WTC11 (cell line): ENCODE results near the gene DARS2. TPM values are rescaled to one million over a fixed set of nuclear protein-coding genes. Genes with fewer than 3 reads are reported as not detected.
A peak's percentile ranks its signal among the peaks of the same experiment; 100 is the strongest.

ENCODE experiments used
- ATAC-seq: fragments of 200-7000 bp; cut with Tn5 transposase; 2 replicates; pipeline ENCODE4 v1.10.0; 2021; ENCODE audit warnings: mild to moderate bottlenecking, moderate library complexity
- CTCF ChIA-PET: fragments of 300-600 bp; sonication (Branson Sonifier 250); formaldehyde crosslinking; loops from one replicate; lab custom pipeline; 2021; ENCODE audit warnings: antibody characterized with exemption; lab: Charles Lee
- POLR2A ChIA-PET: fragments of 350-600 bp; sonication (Branson Sonifier 250); formaldehyde crosslinking; loops from one replicate; lab custom pipeline; 2021; ENCODE audit warnings: antibody characterized with exemption; lab: Charles Lee
- DNase-seq: peaks from one replicate; pipeline ENCODE4 v3.0.0; 2021; ENCODE audit warnings: low spot score
- H3K27ac Mint-ChIP-seq: 2 replicates; pipeline ENCODE4 v1.8.0; 2021; ENCODE audit warnings: mixed read lengths
- H3K27me3 Mint-ChIP-seq: 2 replicates; pipeline ENCODE4 v1.8.0; 2021; ENCODE audit warnings: low read depth, mild to moderate bottlenecking, moderate library complexity, mixed read lengths
- H3K36me3 Mint-ChIP-seq: 2 replicates; pipeline ENCODE4 v1.8.0; 2021; ENCODE audit warnings: mixed read lengths
- H3K4me1 Mint-ChIP-seq: 2 replicates; pipeline ENCODE4 v1.8.0; 2022; ENCODE audit warnings: mixed read lengths
- H3K4me3 Mint-ChIP-seq: 2 replicates; pipeline ENCODE4 v1.8.0; 2021; ENCODE audit warnings: mild to moderate bottlenecking, moderate library complexity, mixed read lengths
- H3K9me3 Mint-ChIP-seq: 2 replicates; pipeline ENCODE4 v1.8.0; 2021; ENCODE audit warnings: mixed read lengths
- AR ChIP-seq: fragments of 250-450 bp; sonication (Bioruptor Pico); IDR thresholded peaks from 2 replicates; pipeline ENCODE4 v1.9.0; 2021; ENCODE audit warnings: mild to moderate bottlenecking
- ARID4B ChIP-seq: sonication (generic); formaldehyde crosslinking; IDR thresholded peaks from 2 replicates; pipeline ENCODE4 v1.8.0; 2023; ENCODE audit warnings: missing genetic modification reagents, mild to moderate bottlenecking, borderline replicate concordance
- CREM ChIP-seq: sonication (generic); formaldehyde crosslinking; IDR thresholded peaks from 2 replicates; pipeline ENCODE4 v1.8.1; 2022; ENCODE audit warnings: mild to moderate bottlenecking, missing genetic modification reagents, moderate library complexity
- FOXJ3 ChIP-seq: sonication (generic); formaldehyde crosslinking; IDR thresholded peaks from 2 replicates; pipeline ENCODE4 v1.9.0; 2021; ENCODE audit warnings: missing genetic modification reagents, mild to moderate bottlenecking, borderline replicate concordance
- FOXK1 ChIP-seq: sonication (generic); formaldehyde crosslinking; IDR thresholded peaks from 2 replicates; pipeline ENCODE4 v1.8.0; 2022; ENCODE audit warnings: mild to moderate bottlenecking, moderate library complexity, missing genetic modification reagents
- FOXP1 ChIP-seq: sonication (generic); formaldehyde crosslinking; IDR thresholded peaks from 2 replicates; pipeline ENCODE4 v1.8.0; 2022; ENCODE audit warnings: missing genetic modification reagents, mild to moderate bottlenecking, moderate library complexity, borderline replicate concordance
- KAT7 ChIP-seq: sonication (generic); formaldehyde crosslinking; IDR thresholded peaks from 2 replicates; pipeline ENCODE4 v1.8.1; 2023; ENCODE audit warnings: missing genetic modification reagents, mild to moderate bottlenecking, borderline replicate concordance
- NFATC4 ChIP-seq: fragments of 250-450 bp; sonication (Bioruptor Pico); IDR thresholded peaks from 2 replicates; pipeline ENCODE4 v1.9.0; 2021; ENCODE audit warnings: mild to moderate bottlenecking
- NR2C2 ChIP-seq: sonication (generic); formaldehyde crosslinking; IDR thresholded peaks from 2 replicates; pipeline ENCODE4 v1.8.0; 2022; ENCODE audit warnings: mild to moderate bottlenecking, missing genetic modification reagents
- NR3C1 ChIP-seq: sonication (generic); formaldehyde crosslinking; conservative IDR thresholded peaks from 2 replicates; pipeline ENCODE4 v1.8.1; 2023; ENCODE audit warnings: low read depth, mild to moderate bottlenecking, missing genetic modification reagents
- SP1 ChIP-seq: sonication (generic); formaldehyde crosslinking; conservative IDR thresholded peaks from 2 replicates; pipeline ENCODE4 v1.8.1; 2022; ENCODE audit warnings: missing genetic modification reagents
- TEAD4 ChIP-seq: sonication (generic); formaldehyde crosslinking; IDR thresholded peaks from 2 replicates; pipeline ENCODE4 v1.8.0; 2022; ENCODE audit warnings: mild to moderate bottlenecking, missing genetic modification reagents
- ZNF416 ChIP-seq: fragments of 250-450 bp; sonication (Bioruptor Pico); IDR thresholded peaks from 2 replicates; pipeline ENCODE4 v1.9.0; 2021; ENCODE audit warnings: mild to moderate bottlenecking, inconsistent platforms
- total RNA-seq: library from RNA; stranded (reverse); gene quantifications from 3 replicates; pipeline ENCODE4 v1.2.3, GENCODE V29; 2021
- TF ChIP-seq, protein P1 (sequence below): sonication (generic); formaldehyde crosslinking; IDR thresholded peaks from 2 replicates; pipeline ENCODE4 v1.8.0; 2022; ENCODE audit warnings: mild to moderate bottlenecking, missing genetic modification reagents
- TF ChIP-seq, protein P2 (sequence below): fragments of 250-450 bp; sonication (Bioruptor Pico); IDR thresholded peaks from 2 replicates; pipeline ENCODE4 v1.8.0; 2021; ENCODE audit warnings: mild to moderate bottlenecking
- TF ChIP-seq, protein P3 (sequence below): fragments of 200-600 bp; IDR thresholded peaks from 2 replicates; pipeline ENCODE4 v1.8.0; 2022; ENCODE audit warnings: antibody characterized with exemption
- TF ChIP-seq, protein P4 (sequence below): sonication (generic); formaldehyde crosslinking; IDR thresholded peaks from 2 replicates; pipeline ENCODE4 v1.8.1; 2022; ENCODE audit warnings: low read depth, mild to moderate bottlenecking, moderate library complexity, missing genetic modification reagents, borderline replicate concordance
- TF ChIP-seq, protein P5 (sequence below): sonication (generic); formaldehyde crosslinking; IDR thresholded peaks from 2 replicates; pipeline ENCODE4 v1.8.1; 2023; ENCODE audit warnings: mild to moderate bottlenecking, moderate library complexity, missing genetic modification reagents
- TF ChIP-seq, protein P6 (sequence below): sonication (generic); formaldehyde crosslinking; IDR thresholded peaks from 2 replicates; pipeline ENCODE4 v1.8.1; 2023; ENCODE audit warnings: mild to moderate bottlenecking, missing genetic modification reagents

Gene DARS2
- total RNA-seq, 1 experiment from 2014 or later = 38.0 TPM

- ChIA-PET POLR2A (interaction anchor here (0.5 to 1.9 kb wide), 19 partner anchors 8 to 392 kb away, joined by 3 to 19 read pairs (median 4); partner anchors contain the start of genes CENPL, DARS2, KLHL20 and PRDX6), CTCF (interaction anchor here (0.6 to 1.2 kb wide), 8 partner anchors 14 to 439 kb away, joined by 3 to 5 read pairs (median 3); partner anchors contain the start of gene DARS2)
- DNase-seq = peak; percentile 99
- peak within 1 kb of the TSS; percentile 97 for H3K4me3 Mint-ChIP-seq
- peaks cover 57% of the 10 kb centered on the region for H3K4me1 Mint-ChIP-seq
- peak; percentile 73 for ATAC-seq
- peak within 1 kb of the TSS; percentile 100 for H3K27ac Mint-ChIP-seq
- H3K9me3 Mint-ChIP-seq = no peaks in the 10 kb centered on the region
- no peaks in the 10 kb centered on the region for H3K27me3 Mint-ChIP-seq
- peaks cover 67% of the 10 kb centered on the region for H3K36me3 Mint-ChIP-seq
- TF ChIP-seq NR2C2 (CRISPR knock-in tag) = peak; percentile 77
- TF ChIP-seq AR (CRISPR knock-in tag) = no peak
- TF ChIP-seq, protein P1, sequence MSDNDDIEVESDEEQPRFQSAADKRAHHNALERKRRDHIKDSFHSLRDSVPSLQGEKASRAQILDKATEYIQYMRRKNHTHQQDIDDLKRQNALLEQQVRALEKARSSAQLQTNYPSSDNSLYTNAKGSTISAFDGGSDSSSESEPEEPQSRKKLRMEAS (CRISPR knock-in tag) = peak; percentile 63
- TF ChIP-seq, protein P2, sequence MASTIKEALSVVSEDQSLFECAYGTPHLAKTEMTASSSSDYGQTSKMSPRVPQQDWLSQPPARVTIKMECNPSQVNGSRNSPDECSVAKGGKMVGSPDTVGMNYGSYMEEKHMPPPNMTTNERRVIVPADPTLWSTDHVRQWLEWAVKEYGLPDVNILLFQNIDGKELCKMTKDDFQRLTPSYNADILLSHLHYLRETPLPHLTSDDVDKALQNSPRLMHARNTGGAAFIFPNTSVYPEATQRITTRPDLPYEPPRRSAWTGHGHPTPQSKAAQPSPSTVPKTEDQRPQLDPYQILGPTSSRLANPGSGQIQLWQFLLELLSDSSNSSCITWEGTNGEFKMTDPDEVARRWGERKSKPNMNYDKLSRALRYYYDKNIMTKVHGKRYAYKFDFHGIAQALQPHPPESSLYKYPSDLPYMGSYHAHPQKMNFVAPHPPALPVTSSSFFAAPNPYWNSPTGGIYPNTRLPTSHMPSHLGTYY (CRISPR knock-in tag) = no peak
- peak; percentile 57; the same call in 1 of the 2 replicates for TF ChIP-seq ZNF416
- TF ChIP-seq, protein P3, sequence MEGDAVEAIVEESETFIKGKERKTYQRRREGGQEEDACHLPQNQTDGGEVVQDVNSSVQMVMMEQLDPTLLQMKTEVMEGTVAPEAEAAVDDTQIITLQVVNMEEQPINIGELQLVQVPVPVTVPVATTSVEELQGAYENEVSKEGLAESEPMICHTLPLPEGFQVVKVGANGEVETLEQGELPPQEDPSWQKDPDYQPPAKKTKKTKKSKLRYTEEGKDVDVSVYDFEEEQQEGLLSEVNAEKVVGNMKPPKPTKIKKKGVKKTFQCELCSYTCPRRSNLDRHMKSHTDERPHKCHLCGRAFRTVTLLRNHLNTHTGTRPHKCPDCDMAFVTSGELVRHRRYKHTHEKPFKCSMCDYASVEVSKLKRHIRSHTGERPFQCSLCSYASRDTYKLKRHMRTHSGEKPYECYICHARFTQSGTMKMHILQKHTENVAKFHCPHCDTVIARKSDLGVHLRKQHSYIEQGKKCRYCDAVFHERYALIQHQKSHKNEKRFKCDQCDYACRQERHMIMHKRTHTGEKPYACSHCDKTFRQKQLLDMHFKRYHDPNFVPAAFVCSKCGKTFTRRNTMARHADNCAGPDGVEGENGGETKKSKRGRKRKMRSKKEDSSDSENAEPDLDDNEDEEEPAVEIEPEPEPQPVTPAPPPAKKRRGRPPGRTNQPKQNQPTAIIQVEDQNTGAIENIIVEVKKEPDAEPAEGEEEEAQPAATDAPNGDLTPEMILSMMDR = no peak
- no peak for TF ChIP-seq NFATC4 (CRISPR knock-in tag)
- TF ChIP-seq, protein P4, sequence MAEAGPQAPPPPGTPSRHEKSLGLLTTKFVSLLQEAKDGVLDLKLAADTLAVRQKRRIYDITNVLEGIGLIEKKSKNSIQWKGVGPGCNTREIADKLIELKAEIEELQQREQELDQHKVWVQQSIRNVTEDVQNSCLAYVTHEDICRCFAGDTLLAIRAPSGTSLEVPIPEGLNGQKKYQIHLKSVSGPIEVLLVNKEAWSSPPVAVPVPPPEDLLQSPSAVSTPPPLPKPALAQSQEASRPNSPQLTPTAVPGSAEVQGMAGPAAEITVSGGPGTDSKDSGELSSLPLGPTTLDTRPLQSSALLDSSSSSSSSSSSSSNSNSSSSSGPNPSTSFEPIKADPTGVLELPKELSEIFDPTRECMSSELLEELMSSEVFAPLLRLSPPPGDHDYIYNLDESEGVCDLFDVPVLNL (CRISPR knock-in tag) = no peak
- no peak for TF ChIP-seq NR3C1 (CRISPR knock-in tag)
- TF ChIP-seq, protein P5, sequence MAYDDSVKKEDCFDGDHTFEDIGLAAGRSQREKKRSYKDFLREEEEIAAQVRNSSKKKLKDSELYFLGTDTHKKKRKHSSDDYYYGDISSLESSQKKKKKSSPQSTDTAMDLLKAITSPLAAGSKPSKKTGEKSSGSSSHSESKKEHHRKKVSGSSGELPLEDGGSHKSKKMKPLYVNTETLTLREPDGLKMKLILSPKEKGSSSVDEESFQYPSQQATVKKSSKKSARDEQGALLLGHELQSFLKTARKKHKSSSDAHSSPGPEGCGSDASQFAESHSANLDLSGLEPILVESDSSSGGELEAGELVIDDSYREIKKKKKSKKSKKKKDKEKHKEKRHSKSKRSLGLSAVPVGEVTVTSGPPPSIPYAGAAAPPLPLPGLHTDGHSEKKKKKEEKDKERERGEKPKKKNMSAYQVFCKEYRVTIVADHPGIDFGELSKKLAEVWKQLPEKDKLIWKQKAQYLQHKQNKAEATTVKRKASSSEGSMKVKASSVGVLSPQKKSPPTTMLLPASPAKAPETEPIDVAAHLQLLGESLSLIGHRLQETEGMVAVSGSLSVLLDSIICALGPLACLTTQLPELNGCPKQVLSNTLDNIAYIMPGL (CRISPR knock-in tag) = 0 out of 2 replicates have a peak, but pooled peaks have one; percentile 12
- TF ChIP-seq FOXJ3 (CRISPR knock-in tag) = no peak
- TF ChIP-seq FOXK1 = peak; percentile 58; the same call in 1 of the 2 replicates
- TF ChIP-seq FOXP1 (CRISPR knock-in tag) = peak; percentile 48
- TF ChIP-seq CREM (CRISPR knock-in tag) = peak; percentile 42; the same call in 1 of the 2 replicates
- TF ChIP-seq TEAD4 (CRISPR knock-in tag) = no peak
- peak; percentile 50; the same call in 1 of the 2 replicates for TF ChIP-seq ARID4B (CRISPR knock-in tag)
- peak; percentile 25; the same call in 1 of the 2 replicates for TF ChIP-seq KAT7
- peak; percentile 88 for TF ChIP-seq SP1 (CRISPR knock-in tag)
- TF ChIP-seq, protein P6, sequence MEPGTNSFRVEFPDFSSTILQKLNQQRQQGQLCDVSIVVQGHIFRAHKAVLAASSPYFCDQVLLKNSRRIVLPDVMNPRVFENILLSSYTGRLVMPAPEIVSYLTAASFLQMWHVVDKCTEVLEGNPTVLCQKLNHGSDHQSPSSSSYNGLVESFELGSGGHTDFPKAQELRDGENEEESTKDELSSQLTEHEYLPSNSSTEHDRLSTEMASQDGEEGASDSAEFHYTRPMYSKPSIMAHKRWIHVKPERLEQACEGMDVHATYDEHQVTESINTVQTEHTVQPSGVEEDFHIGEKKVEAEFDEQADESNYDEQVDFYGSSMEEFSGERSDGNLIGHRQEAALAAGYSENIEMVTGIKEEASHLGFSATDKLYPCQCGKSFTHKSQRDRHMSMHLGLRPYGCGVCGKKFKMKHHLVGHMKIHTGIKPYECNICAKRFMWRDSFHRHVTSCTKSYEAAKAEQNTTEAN (CRISPR knock-in tag) = no peak
Observed at GRCh38 chr1:173868266-173869020, 44.0 kb downstream of the DARS2 start, which contains the start of gene ZBTB37. TSS of gene ZBTB37 (plus strand) at chr1:173868380. CDS start at chr1:173870226, 1,846 bp downstream.
